Measurements from ENCODE around the gene ANKRD11.

ANKRD11 gene

GRCh38 chr16:89232107-89232506 lies 258.3 kb downstream of the ANKRD11 start:
- DNase-seq (ENCODE audit: low read depth), result no peak

GRCh38 chr16:89230255-89230654 lies 260.1 kb downstream of the ANKRD11 start:
- DNase-seq (ENCODE audit: low read depth), result no peak

DNA sequence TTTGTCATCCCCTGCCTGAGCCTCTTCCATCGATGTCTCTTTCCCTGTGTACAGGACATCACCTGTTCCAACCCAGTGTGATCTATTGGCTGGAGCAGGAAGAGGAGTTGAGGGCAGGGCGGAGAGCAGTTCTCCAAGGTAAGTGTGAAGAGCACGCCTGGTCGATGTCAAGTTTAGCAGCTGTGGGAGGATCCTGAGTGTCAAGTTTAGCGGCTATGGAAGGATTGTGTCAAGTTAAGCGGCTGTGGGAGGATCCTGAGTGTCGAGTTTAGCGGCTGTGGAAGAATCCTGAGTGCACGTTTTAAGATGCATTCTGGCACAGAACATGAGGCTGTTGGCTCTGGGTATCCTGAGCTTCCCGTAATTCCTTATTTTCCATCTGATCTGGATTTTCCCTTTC lies 265.7 kb downstream of the ANKRD11 start:
- no peak for DNase-seq (ENCODE audit: low read depth)

- no peak for DNase-seq (ENCODE audit: low read depth)
These were observed 267.4 kb downstream of the ANKRD11 start for GRCh38 chr16:89222931-89223330.

- no peak for DNase-seq (ENCODE audit: low read depth)
These were observed 268.8 kb downstream of the ANKRD11 start for GRCh38 chr16:89221604-89222003.

DNA sequence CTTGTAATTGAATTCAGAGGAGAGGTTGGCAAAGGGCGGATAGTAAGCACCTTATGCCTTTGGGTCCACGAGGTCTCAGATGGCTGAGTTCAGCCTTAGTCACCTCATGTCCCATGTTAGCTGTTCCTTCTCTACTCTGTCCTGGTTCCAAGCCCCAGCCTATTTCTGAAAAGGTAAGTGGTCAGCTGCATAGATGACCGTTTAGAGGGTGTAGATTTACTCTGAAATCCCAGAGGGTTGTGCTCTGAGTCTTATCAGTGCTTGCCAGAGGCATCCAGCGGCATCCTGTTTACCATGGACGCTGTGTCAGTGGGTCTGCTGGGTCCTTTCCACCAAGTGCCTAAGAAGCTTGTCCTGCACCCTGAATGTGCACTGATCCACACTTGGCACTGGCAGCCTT lies 271.0 kb downstream of the ANKRD11 start:
- no peak for DNase-seq (ENCODE audit: low read depth)
